ENCODE data around the gene PTPRN2. TPM values are rescaled to one million over a fixed set of nuclear protein-coding genes. Genes with fewer than 3 reads are reported as not detected.

Gene PTPRN2
- total and polyA plus RNA-seq, 2 of the 8 experiments (the other 6 are each of a cell fraction or from before 2014, with no cell fraction given): 2.6 to 4.5 TPM

DNA sequence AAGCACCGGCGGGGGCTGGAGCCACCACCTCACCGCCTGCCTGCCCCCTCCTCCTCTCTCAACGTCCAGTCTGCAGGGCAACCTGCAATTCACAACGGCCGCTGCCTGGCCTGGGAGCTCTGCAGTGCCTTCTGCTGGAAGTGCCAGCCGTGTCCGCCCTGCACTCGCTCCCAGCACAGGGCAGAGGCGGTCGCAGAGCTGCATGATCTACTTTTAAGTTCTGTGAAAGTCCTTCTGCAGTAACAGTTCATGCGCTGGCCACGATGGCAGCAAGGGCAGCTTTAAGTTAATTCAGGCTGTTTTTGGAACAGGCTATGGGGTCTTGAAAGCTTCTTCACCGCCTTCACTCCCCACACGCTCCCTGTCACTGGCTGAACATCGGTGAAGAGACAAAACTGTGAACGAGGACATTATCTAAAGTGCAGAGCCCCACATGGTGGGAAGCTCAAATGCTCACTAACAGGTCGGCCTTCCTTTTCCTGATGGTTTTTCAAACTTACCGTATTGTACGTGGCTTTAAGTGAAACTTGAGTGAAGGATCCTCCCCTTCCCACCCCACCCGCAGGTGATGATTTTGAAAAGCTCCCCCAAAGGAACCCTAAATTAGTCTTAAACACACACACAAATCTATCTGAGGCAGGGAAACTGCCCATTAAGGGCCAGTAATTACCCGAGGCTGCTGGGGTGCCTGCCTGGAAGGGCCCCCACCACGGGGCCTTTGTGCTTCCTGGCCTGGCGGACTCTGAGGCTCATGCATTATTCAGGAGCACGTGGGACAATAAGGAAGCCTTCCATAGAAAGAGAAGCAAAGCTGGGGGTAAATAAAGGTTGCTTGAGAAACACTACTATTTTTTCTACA lies 746.5 kb downstream of the PTPRN2 start:
- peak overlapping the region; percentile 4 for H3K4ac ChIP-seq (replicated peaks; ENCODE audit: insufficient read length, low read depth, low read length)
- no peak overlapping the region; a peak in 1 of 7 replicates for H3K9ac ChIP-seq (replicated peaks in 1 of 4; ENCODE audit: extremely low read depth in 1 of 4, low read depth in 3 of 4, low read length in 3 of 4)
- H3K4me1 ChIP-seq (replicated peaks in 1 of 4; ENCODE audit: control insufficient read depth in 3 of 4, insufficient read depth in 4 of 4, low read length in 3 of 4): peaks cover 0 to 23% (median 15%) of the 10 kb centered on the region in 4 experiments; a peak in 6 of 7 replicates
- no peak for TF ChIP-seq SP4 (IDR thresholded peaks at IDR 0.05; ENCODE audit: low read length)
- TF ChIP-seq HDAC2 (IDR thresholded peaks at IDR 0.05; ENCODE audit: borderline replicate concordance in 1 of 2, low read depth in 2 of 2, low read length in 2 of 2): no peak
- TF ChIP-seq, protein P1, sequence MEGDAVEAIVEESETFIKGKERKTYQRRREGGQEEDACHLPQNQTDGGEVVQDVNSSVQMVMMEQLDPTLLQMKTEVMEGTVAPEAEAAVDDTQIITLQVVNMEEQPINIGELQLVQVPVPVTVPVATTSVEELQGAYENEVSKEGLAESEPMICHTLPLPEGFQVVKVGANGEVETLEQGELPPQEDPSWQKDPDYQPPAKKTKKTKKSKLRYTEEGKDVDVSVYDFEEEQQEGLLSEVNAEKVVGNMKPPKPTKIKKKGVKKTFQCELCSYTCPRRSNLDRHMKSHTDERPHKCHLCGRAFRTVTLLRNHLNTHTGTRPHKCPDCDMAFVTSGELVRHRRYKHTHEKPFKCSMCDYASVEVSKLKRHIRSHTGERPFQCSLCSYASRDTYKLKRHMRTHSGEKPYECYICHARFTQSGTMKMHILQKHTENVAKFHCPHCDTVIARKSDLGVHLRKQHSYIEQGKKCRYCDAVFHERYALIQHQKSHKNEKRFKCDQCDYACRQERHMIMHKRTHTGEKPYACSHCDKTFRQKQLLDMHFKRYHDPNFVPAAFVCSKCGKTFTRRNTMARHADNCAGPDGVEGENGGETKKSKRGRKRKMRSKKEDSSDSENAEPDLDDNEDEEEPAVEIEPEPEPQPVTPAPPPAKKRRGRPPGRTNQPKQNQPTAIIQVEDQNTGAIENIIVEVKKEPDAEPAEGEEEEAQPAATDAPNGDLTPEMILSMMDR (IDR thresholded peaks at IDR 0.05; ENCODE audit: control extremely low read depth in 1 of 3, insufficient read depth in 1 of 3, low read depth in 1 of 3, low read length in 3 of 3): peak in 2 of 3 experiments; percentile 36 to 62; a peak in 2 of 4 replicates
- TF ChIP-seq RAD21 (IDR thresholded peaks at IDR 0.05 in 1 of 2, conservative IDR thresholded peaks at IDR 0.05 in 1 of 2; ENCODE audit: low read depth in 2 of 2, low read length in 2 of 2): peak; percentile 56 to 62
- TF ChIP-seq, protein P2, sequence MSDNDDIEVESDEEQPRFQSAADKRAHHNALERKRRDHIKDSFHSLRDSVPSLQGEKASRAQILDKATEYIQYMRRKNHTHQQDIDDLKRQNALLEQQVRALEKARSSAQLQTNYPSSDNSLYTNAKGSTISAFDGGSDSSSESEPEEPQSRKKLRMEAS (IDR thresholded peaks at IDR 0.05): peak; percentile 28; the same call in 1 of the 2 replicates
- H3K9me3 ChIP-seq (ENCODE audit: insufficient read depth in 2 of 2, low read depth in 1 of 2, low read length in 1 of 2): peaks cover 4 to 5% of the 10 kb centered on the region in 2 experiments; a peak in 2 of 4 replicates
- no peak overlapping the region for H4K5ac ChIP-seq (ENCODE audit: insufficient read length, low read depth, low read length)
- peaks cover 0 to 2% of the 10 kb centered on the region in 2 experiments for H4K20me1 ChIP-seq (replicated peaks in 1 of 2; ENCODE audit: control insufficient read depth in 1 of 2, insufficient read depth in 2 of 2, low read length in 2 of 2)
- 0 out of 2 replicates have a peak overlapping the region, but pooled peaks have one; percentile 41 for H3K27ac ChIP-seq (ENCODE audit: low read depth, low read length)
- CTCF ChIA-PET (ENCODE audit: partially characterized antibody): interaction anchor here (0.7 to 1.7 kb wide), 13 partner anchors 8 to 512 kb away, joined by 3 to 5 read pairs (median 3); no protein-coding TSS in a partner anchor
- peak overlapping the region; percentile 87; the same call in 1 of the 2 replicates for H2BK12ac ChIP-seq (ENCODE audit: low read depth, low read length)
- H3K36me3 ChIP-seq (ENCODE audit: control insufficient read depth in 2 of 4, insufficient read depth in 4 of 4, low read length in 3 of 4): no peaks in the 10 kb centered on the region; a peak in 1 of 8 replicates
- H2BK20ac ChIP-seq (ENCODE audit: low read length): peak overlapping the region; percentile 99
- H2AK5ac ChIP-seq (ENCODE audit: low read depth, low read length): no peak overlapping the region
- no peak overlapping the region for H2AFZ ChIP-seq (ENCODE audit: low read length)
- peaks cover 13% of the 10 kb centered on the region for H3K23me2 ChIP-seq (ENCODE audit: low read depth, low read length)
- H3K56ac ChIP-seq (replicated peaks; ENCODE audit: insufficient read length, low read depth, low read length): no peak overlapping the region
- FAIRE-seq (no peak), DNase-seq (ENCODE audit: low read depth in 1 of 2, low spot score in 2 of 2) (peak in 1 of 2 experiments; percentile 69)
- no peak overlapping the region for H3K14ac ChIP-seq (ENCODE audit: insufficient read length)
- no peaks in the 10 kb centered on the region for H3K79me1 ChIP-seq (ENCODE audit: low read depth, low read length)
- peak overlapping the region; percentile 20 to 34; a peak in 3 of 4 replicates for H3K4me2 ChIP-seq (ENCODE audit: insufficient read depth in 1 of 2, low read depth in 2 of 2, low read length in 2 of 2)
- H2BK120ac ChIP-seq (replicated peaks; ENCODE audit: low read depth, low read length): peak overlapping the region; percentile 72
- peak overlapping the region; percentile 87 for H3K18ac ChIP-seq (ENCODE audit: extremely low read depth, low read length)
- no peak overlapping the region for H4K8ac ChIP-seq (ENCODE audit: extremely low read depth, insufficient read depth, low read length)
- no peak overlapping the region for H3K23ac ChIP-seq (ENCODE audit: insufficient read length)
- no peak overlapping the region for H4K91ac ChIP-seq (replicated peaks; ENCODE audit: insufficient read length, low read length)
- 0 out of 8 replicates have a peak overlapping the region, but pooled peaks of 1 of the 4 experiments have one; percentile 22 for H3K4me3 ChIP-seq (ENCODE audit: extremely low read depth in 1 of 4, insufficient read depth in 2 of 4, low read depth in 3 of 4, low read length in 4 of 4)
- POLR2A ChIA-PET (ENCODE audit: partially characterized antibody): no interaction called here
- H2BK15ac ChIP-seq (ENCODE audit: low read length): no peak overlapping the region
- H3K79me2 ChIP-seq (ENCODE audit: control insufficient read depth in 1 of 2, insufficient read depth in 2 of 2, low read length in 2 of 2): no peaks in the 10 kb centered on the region
- WGBS, 2 experiments (ENCODE audit: extremely low coverage in 1 of 2, insufficient coverage in 1 of 2, insufficient read length in 1 of 2, insufficient replicate concordance in 2 of 2, low coverage in 1 of 2, low lambda C conversion rate in 2 of 2, missing lambda C conversion rate in 1 of 2): 48% methylated on average over 25 of the region's 25 CpGs; no CpG with 5 or more reads in 1 of the 2 experiments
- peaks cover 0 to 3% (median 0%) of the 10 kb centered on the region in 4 experiments; a peak in 1 of 7 replicates for H3K27me3 ChIP-seq (replicated peaks in 1 of 4; ENCODE audit: control insufficient read depth in 3 of 4, extremely low read depth in 1 of 4, insufficient read depth in 3 of 4, low read length in 3 of 4)
- H2BK5ac ChIP-seq (ENCODE audit: low read depth, low read length): peak overlapping the region; percentile 88

All from H1 (cell line).